Activated CD4-positive, alpha-beta T cell treated with anti-CD3 and anti-CD28 coated beads, Interleukin-2, amount 10 ng/mL, durations not matched to agents 24 days and 14 days (primary cell): ENCODE data around the gene SRL. TPM values are rescaled to one million over a fixed set of nuclear protein-coding genes. Genes with fewer than 3 reads are reported as not detected.

ENCODE experiments used
- DNase-seq: peaks from one replicate; pipeline ENCODE4 v3.0.0; 2022
- H3K27ac Mint-ChIP-seq: one replicate; pipeline ENCODE4 v1.8.0; 2022; ENCODE audit warnings: mild to moderate bottlenecking, mixed read lengths
- H3K27me3 Mint-ChIP-seq: one replicate; pipeline ENCODE4 v1.8.0; 2022; ENCODE audit warnings: mixed read lengths
- H3K36me3 Mint-ChIP-seq: one replicate; pipeline ENCODE4 v1.8.0; 2022; ENCODE audit warnings: low read depth, mild to moderate bottlenecking, mixed read lengths
- H3K4me1 Mint-ChIP-seq: one replicate; pipeline ENCODE4 v1.8.0; 2021; ENCODE audit warnings: mixed read lengths
- H3K4me3 Mint-ChIP-seq: one replicate; pipeline ENCODE4 v1.8.0; 2022; ENCODE audit warnings: mild to moderate bottlenecking, moderate library complexity, mixed read lengths
- H3K9me3 Mint-ChIP-seq: one replicate; pipeline ENCODE4 v1.8.0; 2021; ENCODE audit warnings: mixed read lengths
- intact Hi-C: fragments of 100-400 bp; cut with micrococcal nuclease; formaldehyde crosslinking; loops from one replicate; pipeline ENCODE4 v1.15.1; 2023
- total RNA-seq: library from RNA; stranded (reverse); gene quantifications from 2 replicates; pipeline ENCODE4 v1.2.3, GENCODE V29; 2022

The SRL gene
- total RNA-seq, 1 donor from 2014 or later: not detected

DNA sequence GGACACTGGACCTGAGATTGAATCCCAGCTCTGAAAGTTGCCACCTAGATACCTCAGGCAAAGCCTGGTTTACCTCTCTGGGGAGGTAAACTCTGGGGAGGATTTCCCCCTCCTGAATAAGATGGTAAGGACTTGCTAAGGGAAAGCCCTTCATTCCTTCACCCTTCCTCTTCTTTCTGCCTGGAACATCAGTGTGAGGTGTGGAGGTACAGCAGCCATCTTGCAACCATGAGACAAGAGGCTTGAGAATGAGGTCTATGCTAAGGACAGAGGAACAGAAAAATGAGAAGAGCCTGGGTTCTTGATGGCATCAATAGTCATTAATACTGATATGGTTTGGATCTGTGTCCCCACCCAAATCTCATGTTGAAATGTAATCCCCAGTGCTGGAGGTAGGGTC lies 101.9 kb downstream of the SRL start:
- peaks cover 3% of the 10 kb centered on the region for H3K36me3 Mint-ChIP-seq
- intact Hi-C loops: no loop called here

More for the DNA sequence above, 101.9 kb downstream of the SRL start:
- peaks cover 3% of the 10 kb centered on the region for H3K9me3 Mint-ChIP-seq
- peaks cover 4% of the 10 kb centered on the region for H3K27me3 Mint-ChIP-seq
- no peak for DNase-seq
- H3K4me1 Mint-ChIP-seq: peaks cover 30% of the 10 kb centered on the region
- H3K4me3 Mint-ChIP-seq: no peak overlapping the region
- no peak overlapping the region for H3K27ac Mint-ChIP-seq

Other genes with a start within 250 kb of the SRL start
- gene ADCY9, start 125.6 kb downstream of the SRL start, total RNA-seq: 8.9 and 9.6 TPM in 2 replicates
- 46.1 and 53.4 TPM in 2 replicates for gene TFAP4, start 30.9 kb upstream of the SRL start, total RNA-seq
- gene GLIS2, start 74.0 kb upstream of the SRL start, total RNA-seq: 1.0 and 1.4 TPM in 2 replicates
- 93.5 and 104 TPM in 2 replicates for gene PAM16, start 109.2 kb upstream of the SRL start, total RNA-seq
- gene VASN, start 129.8 kb upstream of the SRL start, total RNA-seq: 0.16 TPM in 1 of 2 replicates, not detected in the other
- gene CORO7, start 174.5 kb upstream of the SRL start, total RNA-seq: 86.3 and 93.3 TPM in 2 replicates
- 106 and 108 TPM in 2 replicates for gene DNAJA3, start 183.8 kb upstream of the SRL start, total RNA-seq
- 32.2 and 34.5 TPM in 2 replicates for gene NMRAL1, start 232.5 kb upstream of the SRL start, total RNA-seq
- gene HMOX2, start 234.3 kb upstream of the SRL start, total RNA-seq: 64.3 and 70.0 TPM in 2 replicates